ENCODE measurements around the gene PIK3AP1.

PIK3AP1 gene

DNA sequence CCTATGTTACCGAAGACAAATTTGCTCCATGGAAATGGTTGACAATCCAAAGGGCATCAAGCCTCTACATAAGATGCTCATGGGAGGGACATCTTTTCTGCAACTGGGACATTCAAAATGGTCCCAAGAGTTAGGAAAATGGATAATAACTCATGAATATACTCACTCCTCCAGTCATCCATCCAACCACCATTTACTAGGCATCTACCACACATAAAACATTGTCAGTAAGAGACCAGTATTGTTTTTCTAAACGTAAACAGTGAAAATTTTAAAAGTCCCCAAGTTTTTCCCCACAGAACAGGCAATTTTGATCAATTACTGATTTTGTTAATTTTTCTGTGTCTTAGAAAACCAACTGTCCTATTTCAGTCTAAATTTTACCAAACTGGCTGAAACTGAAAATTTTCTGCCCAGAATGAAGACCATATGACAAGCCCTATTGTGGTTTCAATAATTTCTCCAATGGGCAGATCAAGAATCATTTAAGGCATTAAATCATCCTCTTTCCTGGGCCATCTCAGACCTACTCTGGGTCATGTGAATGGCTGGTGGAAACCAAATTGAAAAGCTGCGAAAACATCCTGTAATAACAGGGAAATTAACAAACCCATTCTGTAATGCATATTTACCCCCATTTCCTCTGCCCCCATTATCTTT lies 24.2 kb downstream of the PIK3AP1 start:
- H3K4me3 ChIP-seq (ENCODE audit: low read depth, low read length): peak overlapping the region; percentile 19

DNA sequence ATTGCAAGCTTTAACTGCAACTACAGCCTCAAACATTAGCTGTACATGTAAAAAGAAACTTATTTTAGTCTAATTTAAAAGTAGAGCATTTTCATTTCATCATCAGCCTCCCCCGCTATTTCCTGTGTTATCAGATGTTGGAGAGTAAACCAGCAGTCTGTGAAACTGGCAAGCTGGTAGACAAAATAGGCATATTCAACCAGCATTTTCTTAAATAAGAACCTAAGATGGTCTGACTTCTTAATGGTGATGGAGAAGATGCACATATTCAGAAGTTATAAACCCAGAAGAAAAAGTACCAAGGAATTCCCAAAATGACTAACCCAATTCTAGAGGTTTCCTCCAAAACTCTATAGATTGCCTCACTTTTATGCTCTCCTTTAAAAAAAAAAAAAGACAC lies 24.9 kb downstream of the PIK3AP1 start:
- TF ChIP-seq, protein P1, sequence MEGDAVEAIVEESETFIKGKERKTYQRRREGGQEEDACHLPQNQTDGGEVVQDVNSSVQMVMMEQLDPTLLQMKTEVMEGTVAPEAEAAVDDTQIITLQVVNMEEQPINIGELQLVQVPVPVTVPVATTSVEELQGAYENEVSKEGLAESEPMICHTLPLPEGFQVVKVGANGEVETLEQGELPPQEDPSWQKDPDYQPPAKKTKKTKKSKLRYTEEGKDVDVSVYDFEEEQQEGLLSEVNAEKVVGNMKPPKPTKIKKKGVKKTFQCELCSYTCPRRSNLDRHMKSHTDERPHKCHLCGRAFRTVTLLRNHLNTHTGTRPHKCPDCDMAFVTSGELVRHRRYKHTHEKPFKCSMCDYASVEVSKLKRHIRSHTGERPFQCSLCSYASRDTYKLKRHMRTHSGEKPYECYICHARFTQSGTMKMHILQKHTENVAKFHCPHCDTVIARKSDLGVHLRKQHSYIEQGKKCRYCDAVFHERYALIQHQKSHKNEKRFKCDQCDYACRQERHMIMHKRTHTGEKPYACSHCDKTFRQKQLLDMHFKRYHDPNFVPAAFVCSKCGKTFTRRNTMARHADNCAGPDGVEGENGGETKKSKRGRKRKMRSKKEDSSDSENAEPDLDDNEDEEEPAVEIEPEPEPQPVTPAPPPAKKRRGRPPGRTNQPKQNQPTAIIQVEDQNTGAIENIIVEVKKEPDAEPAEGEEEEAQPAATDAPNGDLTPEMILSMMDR (IDR thresholded peaks at IDR 0.05; ENCODE audit: borderline replicate concordance, insufficient read depth, low read depth, low read length): no peak

More for the DNA sequence above, 24.2 kb downstream of the PIK3AP1 start:
- TF ChIP-seq, protein P1 (IDR thresholded peaks at IDR 0.05; ENCODE audit: borderline replicate concordance, insufficient read depth, low read depth, low read length): no peak

DNA sequence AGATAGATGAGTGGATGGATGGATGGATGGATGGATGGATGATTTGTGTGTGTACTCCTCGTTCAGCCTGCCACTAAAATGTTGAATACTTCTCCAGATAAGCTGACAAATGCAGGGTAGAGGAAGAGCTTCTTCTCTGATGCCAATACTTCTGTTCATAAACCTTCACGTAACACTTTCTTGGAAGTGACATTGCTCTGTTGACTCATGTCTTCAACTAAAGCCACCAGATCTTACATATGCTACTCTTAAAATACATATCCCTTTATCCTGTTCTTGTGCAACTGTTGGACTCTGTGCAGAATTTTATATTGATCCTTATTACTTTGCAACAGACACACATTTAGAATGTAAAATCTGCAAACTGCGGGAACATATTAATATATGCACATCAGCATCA lies 26.9 kb downstream of the PIK3AP1 start:
- TF ChIP-seq, protein P1 (IDR thresholded peaks at IDR 0.05; ENCODE audit: borderline replicate concordance, insufficient read depth, low read depth, low read length): no peak
- H3K4me3 ChIP-seq (ENCODE audit: low read depth, low read length): no peak overlapping the region

More for the DNA sequence above, 24.9 kb downstream of the PIK3AP1 start:
- H3K4me3 ChIP-seq (ENCODE audit: low read depth, low read length): no peak overlapping the region

DNA sequence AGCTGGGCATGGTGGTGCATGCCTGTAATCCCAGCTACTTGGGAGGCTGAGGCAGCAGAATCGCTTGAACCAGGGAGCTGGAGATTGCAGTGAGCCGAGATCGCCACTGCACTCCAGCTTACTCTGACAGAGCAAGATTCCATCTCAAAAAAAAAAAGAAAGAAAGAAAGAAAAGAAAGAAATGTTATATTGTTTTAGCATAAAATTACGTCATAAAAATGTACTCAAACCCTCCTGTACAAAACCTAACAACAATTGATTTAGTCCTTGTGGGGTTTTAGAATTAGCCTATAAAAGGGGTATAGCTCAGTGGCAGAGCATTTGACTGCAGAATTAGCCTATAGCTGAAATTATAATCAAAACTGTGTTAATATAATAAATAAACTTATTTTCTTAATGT lies 27.9 kb downstream of the PIK3AP1 start:
- TF ChIP-seq, protein P1 (IDR thresholded peaks at IDR 0.05; ENCODE audit: borderline replicate concordance, insufficient read depth, low read depth, low read length): no peak
- no peak overlapping the region for H3K4me3 ChIP-seq (ENCODE audit: low read depth, low read length)

DNA sequence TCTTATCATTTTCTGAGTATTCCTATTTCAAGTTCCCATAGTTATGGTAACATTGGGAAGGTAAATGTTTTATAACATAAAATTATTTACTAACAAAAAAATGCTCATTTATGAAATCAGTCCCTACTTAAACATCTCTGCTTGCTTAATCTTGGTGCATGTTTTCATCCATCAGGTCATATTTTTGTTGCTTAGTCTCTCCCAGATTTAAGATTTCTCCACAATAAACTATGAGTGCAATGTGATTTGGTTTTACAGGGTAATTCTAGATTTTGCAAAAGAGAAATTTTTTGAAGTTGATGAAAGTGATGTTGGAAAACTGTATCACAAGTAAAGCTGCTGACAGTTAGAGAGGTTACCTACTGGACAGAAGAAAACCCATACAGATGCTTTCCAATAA lies 28.6 kb downstream of the PIK3AP1 start:
- H3K4me3 ChIP-seq (ENCODE audit: low read depth, low read length): no peak overlapping the region
- TF ChIP-seq, protein P1 (IDR thresholded peaks at IDR 0.05; ENCODE audit: borderline replicate concordance, insufficient read depth, low read depth, low read length): no peak

DNA sequence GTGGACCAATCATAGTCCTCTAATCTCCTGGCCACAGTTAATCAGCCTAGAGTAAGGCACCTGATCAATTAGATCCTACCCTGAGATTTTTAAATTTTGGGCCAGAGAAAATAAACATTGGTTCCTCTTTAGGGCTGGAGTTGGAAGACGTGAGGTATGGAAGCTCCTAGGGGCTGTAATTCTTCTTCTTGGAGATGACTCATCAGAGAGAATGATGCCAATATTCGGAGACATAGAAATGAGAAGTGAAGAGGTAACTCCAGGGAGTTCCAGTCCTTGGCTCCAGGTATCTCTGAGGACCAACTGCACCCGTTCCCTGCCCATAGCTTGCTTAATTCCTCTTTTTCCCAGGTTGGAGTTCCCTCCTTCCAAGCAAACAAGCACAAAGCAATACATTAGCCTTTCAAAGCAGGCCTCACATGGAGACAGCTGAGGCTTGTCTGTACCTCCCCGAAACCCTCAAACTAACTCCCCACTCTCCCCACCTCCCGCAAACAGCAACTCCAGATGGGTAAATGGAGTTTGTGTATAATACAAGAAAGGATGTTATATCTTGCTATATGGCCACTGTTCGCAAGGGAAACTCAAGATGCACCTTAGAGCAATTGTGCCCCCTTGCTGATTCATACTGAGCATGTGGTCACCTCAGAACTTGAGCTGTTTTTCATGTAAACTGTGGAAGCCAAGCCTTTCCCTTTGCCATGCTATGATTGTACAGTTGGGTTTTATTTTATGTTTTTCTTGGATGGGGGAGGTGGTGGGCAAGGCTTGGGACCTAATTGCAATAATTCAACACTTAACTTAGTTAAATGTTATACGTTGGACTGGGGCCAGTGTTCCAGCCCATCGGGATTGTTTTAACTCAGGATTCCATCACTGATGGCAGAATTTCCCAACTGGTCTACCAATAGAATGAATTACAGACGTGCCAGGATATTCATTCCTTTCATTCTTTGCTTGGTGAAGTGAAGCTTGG lies 29.3 kb downstream of the PIK3AP1 start:
- TF ChIP-seq, protein P1 (IDR thresholded peaks at IDR 0.05; ENCODE audit: borderline replicate concordance, insufficient read depth, low read depth, low read length): no peak
- no peak overlapping the region for H3K4me3 ChIP-seq (ENCODE audit: low read depth, low read length)

Data from GM12875 (cell line).